NCI-H1694 treated with DMSO at 0.1 percent for 48 hours (cell line): Measurements from ENCODE around the gene SEMA4A.
"Not testable (repeated sequence)": the region's sequence is repeated elsewhere in the genome, so short reads cannot be mapped to it uniquely, and the experiment has no call there.

Source experiments
- DNase-seq: peaks from one replicate; lab custom pipeline; 2025; lab: John Stamatoyannopoulos, UW

SEMA4A gene

DNA sequence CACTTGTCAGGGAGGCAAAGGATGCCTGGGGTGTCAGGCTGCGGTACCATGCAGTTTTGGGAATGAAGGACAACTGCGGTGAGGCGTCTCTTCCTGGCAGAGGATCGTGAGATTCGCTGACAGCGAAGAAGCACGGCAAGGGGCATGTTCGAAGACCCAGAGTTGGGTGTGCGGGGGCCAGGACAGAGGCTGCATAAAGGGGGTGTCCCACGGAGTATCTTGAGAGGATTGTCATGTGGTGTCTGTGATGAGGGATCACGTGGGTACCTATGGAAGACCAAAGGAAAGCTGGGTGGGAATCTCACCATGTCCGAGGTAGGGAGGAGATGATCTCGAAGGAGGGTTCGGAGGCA, 40.9 kb downstream of the SEMA4A start:
- DNase-seq = no peak

DNA sequence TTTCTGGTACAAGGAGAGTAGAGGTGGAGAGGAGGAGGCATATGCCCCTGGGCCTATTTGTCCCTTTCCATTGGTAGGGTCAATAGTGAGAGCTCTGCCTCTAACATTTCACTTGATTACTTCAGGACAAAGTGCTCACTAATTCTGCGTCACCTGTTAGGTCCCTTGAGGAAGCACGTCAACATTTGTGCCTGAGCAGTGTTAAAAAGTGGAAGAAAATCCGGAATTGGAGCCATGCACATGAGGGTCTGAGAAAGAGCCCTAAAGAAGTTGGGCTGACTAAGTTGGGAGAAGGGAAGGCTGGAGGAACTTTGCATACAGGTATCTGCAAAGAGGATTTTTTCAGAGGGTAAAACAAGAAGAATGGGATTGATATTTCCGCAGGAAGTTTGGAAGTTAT, 42.5 kb downstream of the SEMA4A start:
- no peak for DNase-seq

DNA sequence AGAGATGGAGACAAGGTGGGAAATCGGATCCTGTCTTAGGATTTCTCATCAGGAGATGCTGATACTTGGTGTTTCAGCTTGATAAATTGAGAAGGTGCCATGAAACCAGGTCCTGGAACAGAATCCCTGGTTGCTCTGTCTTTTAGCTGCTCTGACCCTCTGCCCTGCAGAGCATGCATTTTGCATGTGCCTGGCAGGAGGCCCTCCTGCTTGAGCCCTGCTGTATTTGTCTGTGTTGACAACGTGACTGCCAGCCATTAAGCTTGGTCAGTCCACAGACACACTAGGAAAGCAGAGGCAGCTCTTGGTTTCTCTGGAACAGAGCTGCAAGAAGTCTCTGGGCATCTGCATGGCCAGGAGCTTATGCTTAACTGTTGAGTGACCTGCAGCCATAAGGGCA, 43.1 kb downstream of the SEMA4A start:
- DNase-seq = no peak

DNA sequence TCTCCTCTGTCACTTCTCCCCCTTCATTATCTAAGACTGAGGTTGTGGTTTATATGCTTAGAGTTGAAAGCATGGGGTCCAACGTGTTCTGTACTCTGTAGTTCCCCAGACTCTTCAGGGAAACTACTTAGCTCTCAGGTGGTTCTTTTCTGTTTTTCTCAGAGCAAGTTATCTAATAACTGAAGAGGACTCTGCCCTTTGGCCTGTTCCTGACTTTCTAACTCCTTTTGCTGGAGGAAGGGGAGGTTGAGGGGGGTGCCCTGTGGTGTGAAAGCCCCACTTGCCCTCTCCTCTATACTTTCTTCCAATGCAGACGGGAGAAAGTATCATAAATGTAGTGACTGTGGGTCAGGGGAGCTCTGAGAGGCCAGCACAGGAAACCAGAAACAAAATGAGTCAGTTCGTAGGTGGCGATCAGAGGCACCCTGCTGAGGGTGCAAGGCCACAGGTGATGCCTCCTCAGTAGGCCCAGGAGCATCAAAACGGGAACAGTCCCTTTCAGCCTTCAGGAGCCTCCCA, 45.5 kb downstream of the SEMA4A start:
- no peak for DNase-seq

DNA sequence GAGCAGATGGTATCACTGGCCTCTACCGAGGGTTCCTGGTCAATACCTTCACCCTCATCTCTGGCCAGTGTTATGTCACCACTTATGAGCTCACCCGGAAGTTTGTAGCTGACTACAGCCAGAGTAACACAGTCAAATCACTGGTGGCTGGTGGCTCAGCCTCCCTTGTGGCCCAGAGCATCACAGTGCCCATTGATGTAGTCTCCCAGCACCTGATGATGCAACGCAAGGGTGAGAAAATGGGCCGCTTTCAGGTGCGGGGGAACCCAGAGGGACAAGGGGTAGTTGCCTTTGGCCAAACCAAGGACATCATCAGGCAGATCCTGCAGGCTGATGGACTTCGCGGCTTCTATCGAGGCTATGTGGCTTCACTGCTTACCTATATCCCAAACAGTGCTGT, 46.7 kb downstream of the SEMA4A start:
- DNase-seq = no peak

DNA sequence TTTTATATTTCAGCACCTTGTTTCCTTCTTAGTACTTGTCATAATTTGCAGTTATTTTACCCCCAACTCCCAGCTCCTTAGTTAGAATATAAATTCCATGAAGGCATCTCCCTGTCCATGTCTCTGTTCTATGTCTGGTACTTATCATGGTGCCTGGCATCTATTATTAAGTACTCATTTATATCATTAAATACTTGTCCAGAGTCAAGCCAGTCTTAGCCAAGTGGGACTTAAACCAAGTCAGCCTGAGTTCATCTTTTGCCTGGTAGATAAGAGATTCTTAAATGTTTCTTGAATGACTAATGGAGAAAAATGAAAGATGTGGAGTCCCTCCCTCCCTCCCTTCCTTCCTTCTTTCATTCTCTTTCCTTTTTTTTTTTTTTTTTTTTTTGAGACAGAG, 49.9 kb downstream of the SEMA4A start:
- no peak for DNase-seq

DNA sequence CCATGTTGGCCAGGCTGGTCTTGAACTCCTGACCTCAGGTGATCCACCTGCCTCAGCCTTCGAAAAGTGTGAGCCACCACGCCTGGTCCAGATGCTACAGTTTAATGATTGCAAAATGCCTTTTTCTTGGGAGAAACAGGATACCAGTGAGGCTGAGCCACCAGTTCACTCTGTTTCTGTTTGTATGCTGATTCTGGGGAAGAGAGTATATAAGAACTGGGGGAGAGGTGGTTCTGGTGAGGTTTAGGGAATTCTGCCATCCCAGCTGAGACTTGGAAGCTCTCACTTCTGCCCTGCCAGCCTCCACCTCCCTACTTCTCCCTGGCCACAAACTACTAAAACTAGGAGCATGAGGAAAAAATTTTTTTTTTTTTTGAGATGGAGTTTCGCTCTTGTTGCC, 51.3 kb downstream of the SEMA4A start:
- no peak for DNase-seq

DNA sequence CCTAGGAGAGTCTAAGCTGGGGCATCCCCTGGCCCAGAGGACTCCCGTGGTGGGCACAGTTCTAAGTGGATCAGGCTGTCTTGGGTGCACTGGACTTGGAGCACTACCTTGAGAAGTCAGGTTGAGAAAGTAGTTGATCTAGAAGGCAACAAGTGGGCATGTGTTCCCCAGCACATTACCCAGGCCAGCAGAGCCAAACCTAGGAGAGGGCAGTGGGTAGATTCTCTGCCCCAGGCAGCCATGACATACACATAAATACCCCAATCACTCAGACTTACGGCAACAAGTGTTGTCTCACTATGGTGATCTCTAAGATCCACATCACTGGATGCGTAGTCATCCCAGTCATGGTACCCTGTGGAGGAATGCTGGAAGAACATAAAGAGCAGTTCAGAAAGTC, 57.9 kb downstream of the SEMA4A start:
- DNase-seq = no peak

DNA sequence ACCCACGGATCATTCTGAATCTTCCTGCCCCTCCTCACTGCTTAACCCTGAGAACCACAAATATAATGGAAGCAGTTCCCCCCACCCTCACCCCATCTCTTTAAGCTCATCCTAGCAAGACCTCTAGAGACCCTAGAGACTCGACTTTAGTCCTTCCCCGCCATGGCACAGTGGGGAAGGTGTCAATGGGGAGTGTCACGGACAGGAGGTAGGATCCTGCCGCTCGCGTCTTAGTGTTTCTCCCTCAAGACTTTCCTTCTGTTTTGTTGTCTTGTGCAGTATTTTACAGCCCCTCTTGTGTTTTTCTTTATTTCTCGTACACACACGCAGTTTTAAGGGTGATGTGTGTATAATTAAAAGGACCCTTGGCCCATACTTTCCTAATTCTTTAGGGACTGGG, 58.7 kb downstream of the SEMA4A start:
- DNase-seq = no peak

DNA sequence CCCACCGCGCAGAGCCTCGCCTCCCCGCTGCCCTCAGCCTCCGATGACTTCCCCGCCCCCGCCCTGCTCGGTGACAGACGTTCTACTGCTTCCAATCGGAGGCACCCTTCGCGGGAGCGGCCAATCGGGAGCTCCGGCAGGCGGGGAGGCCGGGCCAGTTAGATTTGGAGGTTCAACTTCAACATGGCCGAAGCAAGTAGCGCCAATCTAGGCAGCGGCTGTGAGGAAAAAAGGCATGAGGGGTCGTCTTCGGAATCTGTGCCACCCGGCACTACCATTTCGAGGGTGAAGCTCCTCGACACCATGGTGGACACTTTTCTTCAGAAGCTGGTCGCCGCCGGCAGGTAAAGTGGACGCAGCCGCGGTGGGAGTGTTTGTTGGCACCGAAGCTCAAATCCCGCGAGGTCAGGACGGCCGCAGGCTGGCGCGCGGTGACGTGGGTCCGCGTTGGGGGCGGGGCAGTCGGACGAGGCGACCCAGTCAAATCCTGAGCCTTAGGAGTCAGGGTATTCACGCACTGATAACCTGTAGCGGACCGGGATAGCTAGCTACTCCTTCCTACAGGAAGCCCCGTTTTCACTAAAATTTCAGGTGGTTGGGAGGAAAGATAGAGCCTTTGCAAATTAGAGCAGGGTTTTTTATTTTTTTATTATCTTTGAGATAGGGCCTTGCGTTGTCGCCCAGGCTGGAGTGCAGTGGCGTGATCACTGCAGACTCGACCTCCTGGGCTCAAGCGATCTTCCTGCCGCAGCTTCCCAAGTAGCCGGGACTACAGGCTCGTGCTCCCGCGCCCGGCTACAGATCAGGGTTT, 59.7 kb downstream of the SEMA4A start, which contains the start of gene PMF1:
Gene PMF1, plus strand, starts transcription at position 175 of the 811 bp plus-strand sequence. Its CDS starts 9 bp downstream, at position 184.
- DNase-seq = peak; percentile 99

DNA sequence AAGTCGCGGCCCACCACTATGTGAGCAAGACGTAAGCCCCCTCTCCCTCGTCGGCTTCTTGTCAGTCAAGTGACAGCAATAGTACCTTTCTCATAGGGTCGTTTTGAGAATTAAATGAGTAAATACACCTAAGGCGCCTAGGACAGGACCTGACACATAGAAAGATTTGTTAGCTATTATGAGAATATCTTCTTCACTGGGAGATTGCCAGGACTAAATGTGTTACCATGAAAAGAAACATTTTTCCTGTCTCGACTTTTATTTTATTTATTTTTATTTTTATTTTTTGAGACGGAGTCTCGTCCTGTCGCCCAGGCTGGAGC, 60.2 kb downstream of the SEMA4A start:
- DNase-seq = no peak

DNA sequence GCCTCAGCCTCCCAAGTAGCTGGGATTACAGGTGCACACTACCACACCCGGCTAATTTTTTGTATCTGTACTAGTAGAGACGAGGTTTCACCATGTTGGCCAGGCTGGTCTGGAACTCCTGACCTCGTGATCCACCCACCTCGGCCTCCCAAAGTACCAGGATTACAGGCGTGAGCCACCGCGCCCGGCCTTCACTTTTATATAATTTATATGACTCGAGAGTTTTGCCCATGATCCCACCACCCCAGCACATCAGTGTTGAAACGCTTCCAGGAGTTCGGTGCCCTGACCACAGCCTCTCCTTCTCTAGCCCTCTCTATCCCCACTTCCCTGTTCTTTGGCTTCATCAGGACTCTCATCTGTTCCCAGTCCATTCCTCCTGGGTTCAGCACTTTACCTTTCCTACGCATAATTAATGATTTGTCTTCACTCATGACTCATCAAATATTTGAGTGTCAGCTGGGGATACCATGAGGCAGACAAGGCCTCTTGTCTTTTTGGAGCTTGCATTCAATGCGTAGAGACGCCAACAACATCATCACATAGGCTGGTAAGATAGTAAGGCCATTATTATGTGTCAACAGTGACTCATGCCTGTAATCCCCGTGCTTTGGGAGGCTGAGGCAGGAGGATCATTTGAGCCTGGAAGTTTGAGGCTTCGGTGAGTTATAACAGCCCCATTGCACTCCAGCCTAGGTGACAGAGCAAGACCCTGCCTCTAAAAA, 60.8 kb downstream of the SEMA4A start:
- no peak for DNase-seq

DNA sequence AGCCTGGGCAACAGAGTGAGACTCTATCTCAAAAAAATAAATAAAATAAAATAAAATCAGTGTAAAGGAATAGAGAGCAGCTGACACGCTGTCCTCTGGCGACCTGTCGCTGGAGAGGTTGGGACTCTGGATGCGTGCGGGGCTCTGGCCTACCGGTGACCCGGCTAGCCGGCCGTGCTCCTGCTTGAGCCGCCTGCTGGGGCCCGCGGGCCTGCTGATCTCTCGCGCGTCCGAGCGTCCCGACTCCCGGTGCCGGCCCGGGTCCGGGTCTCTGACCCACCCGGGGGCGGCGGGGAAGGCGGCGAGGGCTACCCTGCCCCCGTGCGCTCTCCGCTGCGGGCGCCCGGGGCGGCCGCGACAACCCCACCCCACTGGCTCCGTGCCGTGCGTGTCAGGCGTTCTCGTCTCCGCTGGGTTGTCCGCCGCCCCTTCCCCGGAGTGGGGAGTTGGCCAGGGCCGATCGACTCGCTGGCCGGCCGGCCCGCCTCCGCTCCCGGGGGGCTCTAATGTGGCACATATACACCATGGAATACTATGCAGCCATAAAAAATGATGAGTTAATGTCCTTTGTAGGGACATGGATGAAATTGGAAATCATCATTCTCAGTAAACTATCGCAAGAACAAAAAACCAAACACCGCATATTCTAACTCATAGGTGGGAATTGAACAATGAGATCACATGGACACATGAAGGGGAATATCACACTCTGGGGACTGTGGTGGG, 63.1 kb downstream of the SEMA4A start:
- DNase-seq = not testable (repeated sequence)

DNA sequence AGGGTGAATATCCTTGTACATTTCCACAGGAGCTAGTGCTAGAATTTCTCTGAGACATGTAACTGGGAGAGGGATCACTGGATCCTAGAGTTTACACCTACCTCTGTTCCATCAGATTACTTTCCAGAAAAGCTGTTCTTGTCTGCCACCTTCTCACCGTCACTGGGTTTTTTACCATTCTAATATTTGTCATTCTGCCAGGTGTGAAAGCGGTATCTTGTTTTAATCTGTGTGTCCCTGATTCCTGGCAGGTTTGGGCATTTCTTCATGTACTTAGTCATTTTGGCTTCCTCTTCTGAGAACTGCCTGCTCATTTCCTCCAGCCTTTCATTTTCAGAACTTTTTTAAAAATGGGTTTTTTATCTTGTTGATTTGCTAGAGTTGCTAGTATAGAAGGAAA, 64.5 kb downstream of the SEMA4A start:
- DNase-seq = no peak

DNA sequence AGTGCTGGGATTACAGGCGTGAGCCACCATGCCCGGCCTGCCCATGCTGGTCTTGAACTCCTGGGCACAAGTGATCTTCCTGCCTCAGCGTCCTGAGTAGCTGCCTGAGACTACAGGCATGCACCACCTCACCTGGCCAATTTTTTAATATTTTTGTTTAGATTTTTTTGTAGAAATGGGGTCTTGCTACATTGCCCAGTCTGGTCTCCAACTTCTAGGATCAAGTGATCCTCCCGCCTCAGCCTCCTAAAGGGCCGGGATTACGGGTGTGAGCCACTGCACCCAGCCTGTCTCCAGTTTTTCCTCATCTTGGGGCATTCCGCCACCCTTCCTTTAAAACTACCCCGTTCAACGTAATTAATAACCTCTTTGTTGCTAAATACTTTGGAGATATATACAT, 66.8 kb downstream of the SEMA4A start:
- no peak for DNase-seq

DNA sequence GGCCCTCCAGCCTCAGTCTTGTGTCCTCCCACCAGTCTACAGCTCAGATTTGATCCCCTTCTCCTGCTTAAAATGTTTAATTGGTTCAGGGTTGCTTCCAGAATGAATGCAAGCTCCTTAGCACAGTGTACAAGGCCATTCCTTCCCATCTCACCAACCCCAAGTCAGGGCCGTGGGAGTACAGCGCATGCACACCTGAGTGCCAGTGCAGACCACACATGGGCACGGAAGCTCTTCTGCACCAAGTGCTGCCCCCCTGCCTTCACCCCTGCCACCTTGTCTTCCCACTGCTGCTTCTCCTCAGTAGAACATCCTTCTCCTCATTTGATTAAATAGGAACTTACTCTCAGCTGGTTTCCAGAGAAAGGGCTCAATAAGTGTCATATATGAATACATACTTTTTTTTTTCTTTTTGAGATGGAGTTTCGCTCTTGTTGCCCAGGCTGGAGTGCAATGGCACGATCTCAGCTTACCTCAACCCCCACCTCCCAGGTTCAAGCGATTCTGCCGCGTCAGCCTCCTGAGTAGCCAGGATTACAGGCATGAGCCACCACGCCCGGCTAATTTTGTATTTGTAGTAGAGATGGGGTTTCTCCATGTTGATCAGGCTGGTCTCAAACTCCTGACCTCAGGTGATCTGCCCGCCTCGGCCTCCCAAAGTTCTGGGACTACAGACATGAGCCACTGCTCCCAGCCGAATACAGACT, 68.8 kb downstream of the SEMA4A start:
- DNase-seq = no peak

DNA sequence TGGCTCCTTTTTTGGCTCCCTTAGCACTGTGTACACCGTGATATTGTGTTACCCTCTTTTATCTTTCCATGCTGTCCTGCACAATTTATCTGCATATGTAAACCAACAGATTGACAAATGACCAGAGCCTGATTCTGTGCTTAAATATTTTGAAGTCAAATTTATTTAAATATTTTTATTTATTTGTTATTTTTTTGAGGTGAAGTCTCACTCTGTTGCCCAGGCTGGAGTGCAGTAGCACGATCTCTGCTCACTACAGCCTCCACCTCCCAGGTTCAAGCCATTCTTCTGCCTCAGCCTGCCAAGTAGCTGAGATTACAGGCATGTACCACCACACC, 72.3 kb downstream of the SEMA4A start:
- no peak for DNase-seq

DNA sequence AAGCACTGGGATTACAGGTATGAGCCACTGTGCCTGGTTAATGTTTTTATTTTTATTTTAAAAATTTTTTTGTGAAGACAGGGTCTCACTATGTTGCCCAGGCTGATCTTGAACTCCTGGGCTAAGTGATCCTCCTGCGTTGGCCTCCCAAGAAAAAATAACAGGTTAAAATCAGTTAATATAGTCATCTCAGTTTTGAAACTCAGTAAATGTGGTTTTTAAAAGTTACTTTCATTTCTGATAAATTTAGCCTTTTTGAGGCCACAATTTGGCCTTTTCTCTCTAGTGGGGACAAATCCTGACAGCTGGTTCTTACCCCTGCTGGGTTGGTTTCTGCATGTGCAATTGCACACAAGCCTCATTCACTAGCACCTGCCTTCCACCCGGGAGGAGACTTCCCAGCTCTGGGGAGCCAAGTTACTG, 72.7 kb downstream of the SEMA4A start:
- no peak for DNase-seq

DNA sequence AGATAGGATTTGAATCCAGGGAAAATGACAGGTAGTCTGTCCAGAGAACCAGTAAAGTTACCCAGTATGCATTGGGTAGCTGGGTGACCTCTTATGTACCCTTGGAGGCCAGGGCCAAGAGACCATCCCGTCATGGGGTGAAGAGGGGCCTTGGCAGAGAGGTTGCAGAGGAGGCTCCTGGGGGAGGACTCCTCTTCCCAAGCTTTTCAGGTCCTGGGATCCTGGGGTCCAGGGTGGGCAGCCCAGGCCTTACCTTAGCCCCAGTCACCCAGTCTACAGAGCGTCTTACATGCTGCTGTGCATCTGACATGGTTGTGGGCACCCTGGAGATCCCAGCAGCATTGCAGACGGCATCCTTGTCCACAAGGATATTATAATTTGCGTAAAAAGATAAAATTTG, 73.4 kb downstream of the SEMA4A start:
- DNase-seq = no peak
